Thyroid gland (tissue), 4 donors: ENCODE results near the gene MXI1.
"Not testable (repeated sequence)": the region's sequence is repeated elsewhere in the genome, so short reads cannot be mapped to it uniquely, and the experiment has no call there.

Source experiments
- CTCF ChIP-seq, 6 experiments: fragments of 200-600 bp in 3 of 6; fragments of 450-650 bp in 3 of 6; sonication (generic) in 3 of 6; IDR thresholded peaks; one replicate each; pipeline ENCODE4 v1.5.1; 2016 to 2019; ENCODE audit warnings: antibody characterized with exemption in 6 of 6, mild to moderate bottlenecking in 2 of 6, inconsistent platforms in 1 of 6, moderate library complexity in 1 of 6
- POLR2A ChIP-seq, 2 donors: fragments of 450-650 bp; IDR thresholded peaks; one replicate each; pipeline ENCODE4 v1.6.1; 2017; ENCODE audit warnings: antibody characterized with exemption in 2 of 2, mild to moderate bottlenecking in 2 of 2, moderate library complexity in 1 of 2

GRCh38 chr10:110247833-110248232 lies 40.4 kb downstream of the MXI1 start:
- TF ChIP-seq CTCF, POLR2A (IDR thresholded peaks at IDR 0.05): not testable (repeated sequence)
